CD4-positive, alpha-beta T cell treated with Interferon gamma for 1 hour (primary cell): ENCODE results near the gene METTL23.
A peak's percentile ranks its signal among the peaks of the same experiment; 100 is the strongest.
"Not testable (repeated sequence)": the region's sequence is repeated elsewhere in the genome, so short reads cannot be mapped to it uniquely, and the experiment has no call there.

Experiments
- DNase-seq: peaks from one replicate; pipeline ENCODE4 v3.0.0-alpha.2; 2020

METTL23 gene

GRCh38 chr17:76695059-76695831, 31.4 kb upstream of the METTL23 start:
- no peak for DNase-seq

GRCh38 chr17:76696763-76697701, 29.6 kb upstream of the METTL23 start:
- DNase-seq: no peak

GRCh38 chr17:76697702-76698465, 28.8 kb upstream of the METTL23 start:
- DNase-seq: no peak

- not testable (repeated sequence) for DNase-seq
Measured at GRCh38 chr17:76698466-76698977, 28.1 kb upstream of the METTL23 start.

GRCh38 chr17:76700270-76700616, 26.4 kb upstream of the METTL23 start:
- no peak for DNase-seq

GRCh38 chr17:76700617-76701470, 25.8 kb upstream of the METTL23 start:
- DNase-seq: peak; percentile 11

- DNase-seq: no peak
Measured at GRCh38 chr17:76701471-76701967, 25.1 kb upstream of the METTL23 start.

GRCh38 chr17:76702076-76702475, 24.6 kb upstream of the METTL23 start:
- DNase-seq: no peak

GRCh38 chr17:76702941-76703637, 23.6 kb upstream of the METTL23 start:
- no peak for DNase-seq

GRCh38 chr17:76704805-76705204, 21.8 kb upstream of the METTL23 start:
- DNase-seq: no peak

GRCh38 chr17:76706817-76707216, 19.8 kb upstream of the METTL23 start:
- no peak for DNase-seq

GRCh38 chr17:76707985-76708807, 18.4 kb upstream of the METTL23 start:
- no peak for DNase-seq

GRCh38 chr17:76709077-76709950, 17.3 kb upstream of the METTL23 start:
- no peak for DNase-seq

GRCh38 chr17:76709951-76710862, 16.4 kb upstream of the METTL23 start:
- not testable (repeated sequence) for DNase-seq

- DNase-seq: peak; percentile 62
Measured at GRCh38 chr17:76710863-76711611, 15.6 kb upstream of the METTL23 start, which contains the start of gene MXRA7. Gene MXRA7, minus strand, starts transcription at chr17:76710965. Its CDS starts 19 bp downstream, at chr17:76710946.

- not testable (repeated sequence) for DNase-seq
Measured at GRCh38 chr17:76712321-76712720, 14.3 kb upstream of the METTL23 start.

- no peak for DNase-seq
Measured at GRCh38 chr17:76713765-76714164, 12.9 kb upstream of the METTL23 start.
